GM19468 (cell line): ENCODE measurements around the gene MARCHF3.
A peak's percentile ranks its signal among the peaks of the same experiment; 100 is the strongest.
"Not testable (repeated sequence)": the region's sequence is repeated elsewhere in the genome, so short reads cannot be mapped to it uniquely, and the experiment has no call there.

ENCODE experiments used
- ATAC-seq: cut with Tn5 transposase; IDR thresholded peaks from one replicate; pipeline ENCODE4 v1.9.1; 2021; ENCODE audit warnings: mild to moderate bottlenecking, moderate library complexity, moderate number of reproducible peaks; ENCODE audit not compliant: unreplicated experiment; ENCODE audit errors: extremely low read depth

Gene MARCHF3

GRCh38 chr5:127014573-127014972 lies 15.8 kb downstream of the MARCHF3 start:
- ATAC-seq = no peak

GRCh38 chr5:127013407-127013806 lies 17.0 kb downstream of the MARCHF3 start:
- no peak for ATAC-seq

GRCh38 chr5:127012916-127013315 lies 17.4 kb downstream of the MARCHF3 start:
- no peak for ATAC-seq

- ATAC-seq = peak; percentile 64
Observed at GRCh38 chr5:127011961-127012644, 18.3 kb downstream of the MARCHF3 start.

- ATAC-seq = no peak
Observed at GRCh38 chr5:127011153-127011552, 19.2 kb downstream of the MARCHF3 start.

- ATAC-seq = no peak
Observed at GRCh38 chr5:127010362-127010761, 20.0 kb downstream of the MARCHF3 start.

GRCh38 chr5:127009784-127010183 lies 20.6 kb downstream of the MARCHF3 start:
- ATAC-seq = no peak

- ATAC-seq = no peak
Observed at GRCh38 chr5:127008300-127008975, 21.9 kb downstream of the MARCHF3 start.

GRCh38 chr5:127007522-127007921 lies 22.8 kb downstream of the MARCHF3 start:
- no peak for ATAC-seq

GRCh38 chr5:127006744-127007143 lies 23.6 kb downstream of the MARCHF3 start:
- ATAC-seq = no peak

- not testable (repeated sequence) for ATAC-seq
Observed at GRCh38 chr5:127005282-127005681, 25.1 kb downstream of the MARCHF3 start.

- ATAC-seq = no peak
Observed at GRCh38 chr5:127004721-127005120, 25.6 kb downstream of the MARCHF3 start.

GRCh38 chr5:127003798-127004495 lies 26.4 kb downstream of the MARCHF3 start:
- no peak for ATAC-seq

GRCh38 chr5:127002390-127002789 lies 28.0 kb downstream of the MARCHF3 start:
- no peak for ATAC-seq

GRCh38 chr5:127001621-127002296 lies 28.6 kb downstream of the MARCHF3 start:
- no peak for ATAC-seq

GRCh38 chr5:126998895-126999570 lies 31.3 kb downstream of the MARCHF3 start:
- ATAC-seq = no peak

GRCh38 chr5:126998201-126998631 lies 32.1 kb downstream of the MARCHF3 start:
- peak; percentile 50 for ATAC-seq

GRCh38 chr5:126995689-126996088 lies 34.7 kb downstream of the MARCHF3 start:
- ATAC-seq = no peak

GRCh38 chr5:126995039-126995438 lies 35.3 kb downstream of the MARCHF3 start:
- ATAC-seq = no peak

GRCh38 chr5:126994485-126994884 lies 35.9 kb downstream of the MARCHF3 start:
- ATAC-seq = no peak
